ENCODE results near the gene SERPINA5.

The SERPINA5 gene

GRCh38 chr14:94581127-94581999 is at the start of gene SERPINA5:
TSS of gene SERPINA5 (plus strand) at chr14:94581426. CDS start at chr14:94587363, 5,937 bp downstream.
- H3K4me3 ChIP-seq (ENCODE audit: low read depth, low read length), result no peak within 1 kb of the TSS
- no peak for TF ChIP-seq CTCF (IDR thresholded peaks at IDR 0.05; ENCODE audit: insufficient read depth, low read depth, low read length, missing control alignments)
- DNase-seq (ENCODE audit: low read depth), result no peak

GRCh38 chr14:94532447-94532846 is 48.8 kb upstream of the SERPINA5 start:
- TF ChIP-seq CTCF (IDR thresholded peaks at IDR 0.05; ENCODE audit: insufficient read depth, low read depth, low read length, missing control alignments), result no peak
- DNase-seq (ENCODE audit: low read depth), result peak; percentile 66
- no peak overlapping the region for H3K4me3 ChIP-seq (ENCODE audit: low read depth, low read length)

GRCh38 chr14:94535506-94535905 is 45.7 kb upstream of the SERPINA5 start:
- DNase-seq (ENCODE audit: low read depth), result peak; percentile 38
- H3K4me3 ChIP-seq (ENCODE audit: low read depth, low read length), result no peak overlapping the region
- TF ChIP-seq CTCF (IDR thresholded peaks at IDR 0.05; ENCODE audit: insufficient read depth, low read depth, low read length, missing control alignments), result peak; percentile 21

GRCh38 chr14:94536836-94537235 is 44.4 kb upstream of the SERPINA5 start:
- DNase-seq (ENCODE audit: low read depth), result peak; percentile 53
- no peak for TF ChIP-seq CTCF (IDR thresholded peaks at IDR 0.05; ENCODE audit: insufficient read depth, low read depth, low read length, missing control alignments)
- H3K4me3 ChIP-seq (ENCODE audit: low read depth, low read length), result no peak overlapping the region

GRCh38 chr14:94538070-94538740 is 43.0 kb upstream of the SERPINA5 start:
- no peak overlapping the region for H3K4me3 ChIP-seq (ENCODE audit: low read depth, low read length)
- peak; percentile 72 for DNase-seq (ENCODE audit: low read depth)
- TF ChIP-seq CTCF (IDR thresholded peaks at IDR 0.05; ENCODE audit: insufficient read depth, low read depth, low read length, missing control alignments), result no peak

- TF ChIP-seq CTCF (IDR thresholded peaks at IDR 0.05; ENCODE audit: insufficient read depth, low read depth, low read length, missing control alignments), result no peak
- H3K4me3 ChIP-seq (ENCODE audit: low read depth, low read length), result no peak overlapping the region
Observed at GRCh38 chr14:94539181-94539580, 42.0 kb upstream of the SERPINA5 start.

More at GRCh38 chr14:94539181-94539580, 42.0 kb upstream of the SERPINA5 start:
- no peak for DNase-seq (ENCODE audit: low read depth)

Measured in GM12865 (cell line).